DND-41 (cell line): ENCODE results near the gene ESRP2.

Source experiments
- EZH2 ChIP-seq: IDR thresholded peaks from 3 replicates; pipeline ENCODE4 v1.6.1; 2012; ENCODE audit warnings: borderline replicate concordance, low read depth, mild to moderate bottlenecking, moderate library complexity, low read length, inconsistent platforms; ENCODE audit not compliant: severe bottlenecking
- TF ChIP-seq, protein P1 (sequence below): IDR thresholded peaks from 2 replicates; pipeline ENCODE4 v1.5.1; 2012; ENCODE audit warnings: borderline replicate concordance, low read length, moderate library complexity, mild to moderate bottlenecking; ENCODE audit not compliant: poor library complexity, severe bottlenecking; ENCODE audit errors: extremely low read depth

DNA sequence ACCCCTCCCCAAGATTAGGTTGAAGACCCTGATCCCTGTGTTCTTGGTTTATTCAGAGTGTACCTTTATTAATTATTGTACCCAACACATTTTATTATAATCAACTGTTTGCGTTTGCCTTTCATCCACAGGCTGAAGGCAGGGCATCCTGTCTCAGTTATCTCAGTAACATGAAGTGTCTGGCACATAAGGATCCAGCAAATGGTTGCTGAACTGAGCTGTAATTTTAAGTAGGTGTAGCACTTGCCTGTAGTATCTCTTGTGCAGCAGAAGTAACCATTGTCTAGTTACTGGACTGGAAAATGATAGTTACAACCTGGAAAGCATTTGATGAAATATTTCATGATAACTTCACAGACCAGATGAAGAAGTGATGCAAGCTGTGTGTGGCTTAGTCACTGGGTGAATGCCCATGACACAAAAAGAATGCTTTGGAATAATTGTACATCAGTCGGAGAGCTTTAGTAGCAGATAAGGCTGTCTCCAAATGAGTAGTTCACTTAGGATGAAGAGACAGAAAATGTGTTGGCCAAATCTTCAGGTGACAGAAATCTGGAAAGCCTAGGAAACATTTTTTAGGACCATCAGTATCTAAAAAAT lies 56.6 kb downstream of the ESRP2 start:
- TF ChIP-seq, protein P1, sequence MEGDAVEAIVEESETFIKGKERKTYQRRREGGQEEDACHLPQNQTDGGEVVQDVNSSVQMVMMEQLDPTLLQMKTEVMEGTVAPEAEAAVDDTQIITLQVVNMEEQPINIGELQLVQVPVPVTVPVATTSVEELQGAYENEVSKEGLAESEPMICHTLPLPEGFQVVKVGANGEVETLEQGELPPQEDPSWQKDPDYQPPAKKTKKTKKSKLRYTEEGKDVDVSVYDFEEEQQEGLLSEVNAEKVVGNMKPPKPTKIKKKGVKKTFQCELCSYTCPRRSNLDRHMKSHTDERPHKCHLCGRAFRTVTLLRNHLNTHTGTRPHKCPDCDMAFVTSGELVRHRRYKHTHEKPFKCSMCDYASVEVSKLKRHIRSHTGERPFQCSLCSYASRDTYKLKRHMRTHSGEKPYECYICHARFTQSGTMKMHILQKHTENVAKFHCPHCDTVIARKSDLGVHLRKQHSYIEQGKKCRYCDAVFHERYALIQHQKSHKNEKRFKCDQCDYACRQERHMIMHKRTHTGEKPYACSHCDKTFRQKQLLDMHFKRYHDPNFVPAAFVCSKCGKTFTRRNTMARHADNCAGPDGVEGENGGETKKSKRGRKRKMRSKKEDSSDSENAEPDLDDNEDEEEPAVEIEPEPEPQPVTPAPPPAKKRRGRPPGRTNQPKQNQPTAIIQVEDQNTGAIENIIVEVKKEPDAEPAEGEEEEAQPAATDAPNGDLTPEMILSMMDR, result no peak
- TF ChIP-seq EZH2, result no peak
